PFSK-1 (cell line): ENCODE results near the gene MAML2.

ENCODE experiments used
- FOXP2 ChIP-seq: optimal IDR thresholded peaks from 2 replicates; pipeline ENCODE3; 2011; ENCODE audit warnings: borderline replicate concordance, control low read depth, inconsistent platforms; ENCODE audit not compliant: insufficient read depth; ENCODE audit errors: extremely low read length, extremely low read depth
- POLR2AphosphoS5 ChIP-seq: IDR thresholded peaks from 2 replicates; pipeline ENCODE4 v1.6.1; 2012; ENCODE audit warnings: low read depth, mild to moderate bottlenecking, control low read depth, low read length, moderate library complexity
- SIN3A ChIP-seq: IDR thresholded peaks from 2 replicates; pipeline ENCODE4 v1.6.1; 2012; ENCODE audit warnings: mild to moderate bottlenecking, low read length, moderate library complexity, borderline replicate concordance; ENCODE audit not compliant: insufficient read depth
- TAF1 ChIP-seq: IDR thresholded peaks from 2 replicates; pipeline ENCODE4 v1.6.1; 2012; ENCODE audit warnings: low read length, control low read depth, borderline replicate concordance; ENCODE audit not compliant: insufficient read depth
- TF ChIP-seq, protein P1 (sequence below), 2 experiments: IDR thresholded peaks; 2 replicates each; pipeline versions ENCODE4 v1.6.1 to v1.8.0; 2011 to 2012; ENCODE audit warnings: low read depth in 2 of 2, low read length in 2 of 2, control low read depth in 1 of 2, inconsistent platforms in 1 of 2, mild to moderate bottlenecking in 1 of 2, moderate library complexity in 1 of 2; ENCODE audit not compliant: insufficient read depth in 1 of 2

DNA sequence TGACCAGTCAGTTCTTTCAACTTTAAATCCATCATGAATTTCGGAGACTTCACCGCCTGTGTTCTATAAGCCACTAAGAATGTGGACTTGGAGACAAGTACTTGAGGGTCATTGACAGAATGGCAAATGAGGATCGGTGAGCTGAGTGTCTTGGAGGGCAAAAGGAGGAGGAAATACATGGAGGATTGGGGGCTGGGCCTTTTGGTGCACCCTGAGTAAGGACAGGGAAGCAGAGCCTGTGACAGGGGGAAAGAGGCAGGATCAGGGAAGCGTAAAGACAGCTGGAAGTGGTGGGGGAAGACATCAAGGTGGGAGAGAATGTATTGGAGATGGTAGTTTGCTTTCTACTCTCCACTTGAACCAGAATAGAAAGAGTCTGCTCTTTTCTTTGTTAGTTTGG is 348.7 kb downstream of the MAML2 start:
- no peak for TF ChIP-seq SIN3A
- no peak for TF ChIP-seq POLR2AphosphoS5
- TF ChIP-seq, protein P1, sequence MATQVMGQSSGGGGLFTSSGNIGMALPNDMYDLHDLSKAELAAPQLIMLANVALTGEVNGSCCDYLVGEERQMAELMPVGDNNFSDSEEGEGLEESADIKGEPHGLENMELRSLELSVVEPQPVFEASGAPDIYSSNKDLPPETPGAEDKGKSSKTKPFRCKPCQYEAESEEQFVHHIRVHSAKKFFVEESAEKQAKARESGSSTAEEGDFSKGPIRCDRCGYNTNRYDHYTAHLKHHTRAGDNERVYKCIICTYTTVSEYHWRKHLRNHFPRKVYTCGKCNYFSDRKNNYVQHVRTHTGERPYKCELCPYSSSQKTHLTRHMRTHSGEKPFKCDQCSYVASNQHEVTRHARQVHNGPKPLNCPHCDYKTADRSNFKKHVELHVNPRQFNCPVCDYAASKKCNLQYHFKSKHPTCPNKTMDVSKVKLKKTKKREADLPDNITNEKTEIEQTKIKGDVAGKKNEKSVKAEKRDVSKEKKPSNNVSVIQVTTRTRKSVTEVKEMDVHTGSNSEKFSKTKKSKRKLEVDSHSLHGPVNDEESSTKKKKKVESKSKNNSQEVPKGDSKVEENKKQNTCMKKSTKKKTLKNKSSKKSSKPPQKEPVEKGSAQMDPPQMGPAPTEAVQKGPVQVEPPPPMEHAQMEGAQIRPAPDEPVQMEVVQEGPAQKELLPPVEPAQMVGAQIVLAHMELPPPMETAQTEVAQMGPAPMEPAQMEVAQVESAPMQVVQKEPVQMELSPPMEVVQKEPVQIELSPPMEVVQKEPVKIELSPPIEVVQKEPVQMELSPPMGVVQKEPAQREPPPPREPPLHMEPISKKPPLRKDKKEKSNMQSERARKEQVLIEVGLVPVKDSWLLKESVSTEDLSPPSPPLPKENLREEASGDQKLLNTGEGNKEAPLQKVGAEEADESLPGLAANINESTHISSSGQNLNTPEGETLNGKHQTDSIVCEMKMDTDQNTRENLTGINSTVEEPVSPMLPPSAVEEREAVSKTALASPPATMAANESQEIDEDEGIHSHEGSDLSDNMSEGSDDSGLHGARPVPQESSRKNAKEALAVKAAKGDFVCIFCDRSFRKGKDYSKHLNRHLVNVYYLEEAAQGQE (IDR thresholded peaks at IDR 0.05; ENCODE audit: insufficient read depth in 1 of 2, low read depth in 2 of 2, low read length in 2 of 2): no peak
- TF ChIP-seq FOXP2: no peak
- TF ChIP-seq TAF1: no peak
